ENCODE results near the gene KDM5A.

KDM5A gene

GRCh38 chr12:268483-268840 is 120.7 kb downstream of the KDM5A start:
- no peak overlapping the region for H3K27ac Mint-ChIP-seq
- TF ChIP-seq CTCF (IDR thresholded peaks at IDR 0.05), result no peak

GRCh38 chr12:267581-268482 is 121.3 kb downstream of the KDM5A start:
- Mint-ChIP-seq H3K4me3 (no peak overlapping the region), H3K9me3 (no peaks in the 10 kb centered on the region), H3K27ac (peak overlapping the region; percentile 13), H3K36me3 (ENCODE audit: low read depth) (peaks cover 5% of the 10 kb centered on the region), H3K4me1 (peaks cover 37% of the 10 kb centered on the region), H3K27me3 (ENCODE audit: low read depth, poor library complexity) (no peaks in the 10 kb centered on the region)
- no peak for TF ChIP-seq CTCF (IDR thresholded peaks at IDR 0.05)
- DNase-seq, result no peak

More at GRCh38 chr12:268483-268840, 120.7 kb downstream of the KDM5A start:
- H3K4me1 Mint-ChIP-seq, result peaks cover 32% of the 10 kb centered on the region
- no peaks in the 10 kb centered on the region for H3K9me3 Mint-ChIP-seq
- H3K4me3 Mint-ChIP-seq, result no peak overlapping the region
- DNase-seq, result no peak
- no peaks in the 10 kb centered on the region for H3K27me3 Mint-ChIP-seq (ENCODE audit: low read depth, poor library complexity)
- peaks cover 5% of the 10 kb centered on the region for H3K36me3 Mint-ChIP-seq (ENCODE audit: low read depth)

GRCh38 chr12:265096-265495 is 124.0 kb downstream of the KDM5A start:
- H3K27ac Mint-ChIP-seq, result no peak overlapping the region
- peaks cover 62% of the 10 kb centered on the region for H3K4me1 Mint-ChIP-seq
- no peak for DNase-seq
- no peak overlapping the region for H3K4me3 Mint-ChIP-seq
- H3K27me3 Mint-ChIP-seq (ENCODE audit: low read depth, poor library complexity), result peaks cover 3% of the 10 kb centered on the region
- H3K9me3 Mint-ChIP-seq, result no peaks in the 10 kb centered on the region
- H3K36me3 Mint-ChIP-seq (ENCODE audit: low read depth), result no peaks in the 10 kb centered on the region
- no peak for TF ChIP-seq CTCF (IDR thresholded peaks at IDR 0.05)

- H3K27me3 Mint-ChIP-seq (ENCODE audit: low read depth, poor library complexity), result peaks cover 9% of the 10 kb centered on the region
- no peak overlapping the region for H3K4me3 Mint-ChIP-seq
- TF ChIP-seq CTCF (IDR thresholded peaks at IDR 0.05), result no peak
- no peak overlapping the region for H3K27ac Mint-ChIP-seq
- peaks cover 55% of the 10 kb centered on the region for H3K4me1 Mint-ChIP-seq
- no peak for DNase-seq
- no peaks in the 10 kb centered on the region for H3K36me3 Mint-ChIP-seq (ENCODE audit: low read depth)
- H3K9me3 Mint-ChIP-seq, result no peaks in the 10 kb centered on the region
Measured at GRCh38 chr12:264269-264668, 124.9 kb downstream of the KDM5A start.

GRCh38 chr12:263574-263973 is 125.5 kb downstream of the KDM5A start:
- Mint-ChIP-seq H3K9me3 (no peaks in the 10 kb centered on the region), H3K27ac (no peak overlapping the region), H3K36me3 (ENCODE audit: low read depth) (no peaks in the 10 kb centered on the region), H3K4me1 (peaks cover 49% of the 10 kb centered on the region), H3K27me3 (ENCODE audit: low read depth, poor library complexity) (peaks cover 12% of the 10 kb centered on the region), H3K4me3 (no peak overlapping the region)
- no peak for TF ChIP-seq CTCF (IDR thresholded peaks at IDR 0.05)
- no peak for DNase-seq

- Mint-ChIP-seq H3K27me3 (ENCODE audit: low read depth, poor library complexity) (peaks cover 20% of the 10 kb centered on the region), H3K36me3 (ENCODE audit: low read depth) (no peaks in the 10 kb centered on the region), H3K9me3 (no peaks in the 10 kb centered on the region), H3K4me1 (peaks cover 46% of the 10 kb centered on the region), H3K4me3 (peak within 1 kb of the TSS; percentile 56), H3K27ac (peak within 1 kb of the TSS; percentile 91)
- TF ChIP-seq CTCF (IDR thresholded peaks at IDR 0.05), result no peak
- DNase-seq, result peak; percentile 65
Measured at GRCh38 chr12:262817-263216, 126.3 kb downstream of the KDM5A start, which contains the start of gene SLC6A13. SLC6A13 (minus strand) TSS chr12:262836; CDS start chr12:260052, 2,784 bp downstream.
